SK-N-SH (cell line): ENCODE results near the gene INHBA. TPM values are rescaled to one million over a fixed set of nuclear protein-coding genes. Genes with fewer than 3 reads are reported as not detected.

Source experiments
- CTCF ChIA-PET: fragments of 300-600, 350-600 bp; formaldehyde crosslinking; extraction: SDS; loops from one replicate; lab custom pipeline; 2021; lab: Yijun Ruan, JAX
- POLR2A ChIA-PET: fragments of 350-600 bp; sonication (Branson Sonifier 250); formaldehyde crosslinking; extraction: SDS; loops from one replicate; lab custom pipeline; 2020; ENCODE audit warnings: antibody characterized with exemption, inconsistent platforms; lab: Yijun Ruan, JAX
- DNase-seq: peaks from one replicate; pipeline ENCODE4 v3.0.0; 2012
- H2AFZ ChIP-seq: fragments of 200-600 bp; sonication (generic); 2 replicates; pipeline ENCODE4 v1.8.1; 2016; ENCODE audit warnings: antibody characterized with exemption, mild to moderate bottlenecking, low read depth
- H3F3A ChIP-seq: fragments of 200-600 bp; sonication (generic); replicated peaks from 2 replicates; pipeline ENCODE3; 2016; ENCODE audit warnings: antibody characterized with exemption, mild to moderate bottlenecking; ENCODE audit not compliant: insufficient read depth
- H3K27ac ChIP-seq, 2 experiments: fragments of 200-500 bp in 1 of 2; fragments of 200-600 bp in 1 of 2; sonication (Bioruptor generic) in 1 of 2; sonication (generic), shearing (Covaris generic) in 1 of 2; 2 replicates each; pipeline versions ENCODE4 v1.5.1 to v1.6.1; 2014 to 2016; ENCODE audit warnings: low read depth in 2 of 2, inconsistent platforms in 1 of 2, low read length in 1 of 2, mild to moderate bottlenecking in 1 of 2, mixed read lengths in 1 of 2
- H3K27me3 ChIP-seq: fragments of 200-600 bp; sonication (generic), shearing (Covaris generic); 2 replicates; pipeline ENCODE4 v1.6.1; 2016; ENCODE audit warnings: mixed run types; ENCODE audit not compliant: insufficient read depth
- H3K36me3 ChIP-seq, 2 experiments: fragments of 200-500 bp in 1 of 2; fragments of 200-600 bp in 1 of 2; sonication (Bioruptor generic) in 1 of 2; sonication (generic) in 1 of 2; replicated peaks in 1 of 2; 2 replicates each; pipeline versions ENCODE3 to v1.5.1; 2014 to 2016; ENCODE audit warnings: low read length in 1 of 2, mild to moderate bottlenecking in 1 of 2; ENCODE audit not compliant: insufficient read depth in 2 of 2, control insufficient read depth in 1 of 2
- H3K4me1 ChIP-seq, 2 experiments: fragments of 200-500 bp in 1 of 2; fragments of 200-600 bp in 1 of 2; sonication (Bioruptor generic) in 1 of 2; sonication (generic), shearing (Covaris generic) in 1 of 2; 2 replicates each; pipeline versions ENCODE4 v1.5.1 to v1.6.1; 2014 to 2016; ENCODE audit warnings: low read depth in 1 of 2, low read length in 1 of 2, mixed run types in 1 of 2; ENCODE audit not compliant: insufficient read depth in 2 of 2, control insufficient read depth in 1 of 2
- H3K4me2 ChIP-seq: fragments of 200-600 bp; sonication (generic), shearing (Covaris generic); 2 replicates; pipeline ENCODE4 v1.6.1; 2017; ENCODE audit warnings: mixed run types
- H3K4me3 ChIP-seq, 2 experiments: fragments of 200-500 bp in 1 of 2; fragments of 200-600 bp in 1 of 2; sonication (Bioruptor generic) in 1 of 2; sonication (generic), shearing (Covaris generic) in 1 of 2; 2 replicates each; pipeline versions ENCODE4 v1.5.1 to v1.8.1; 2014 to 2016; ENCODE audit warnings: low read depth in 2 of 2, inconsistent platforms in 1 of 2, low read length in 1 of 2, mild to moderate bottlenecking in 1 of 2, mixed read lengths in 1 of 2, moderate library complexity in 1 of 2
- H3K79me2 ChIP-seq: fragments of 200-600 bp; sonication (generic); 2 replicates; pipeline ENCODE4 v1.8.1; 2017; ENCODE audit warnings: mild to moderate bottlenecking; ENCODE audit not compliant: insufficient read depth
- H3K9ac ChIP-seq: fragments of 200-600 bp; sonication (generic); 2 replicates; pipeline ENCODE4 v1.6.1; 2017; ENCODE audit warnings: mixed run types
- H3K9me2 ChIP-seq: fragments of 200-600 bp; sonication (generic); 2 replicates; pipeline ENCODE4 v1.6.1; 2017; ENCODE audit warnings: mixed run types
- H3K9me3 ChIP-seq: fragments of 200-600 bp; sonication (generic); 2 replicates; pipeline ENCODE4 v1.6.1; 2017; ENCODE audit warnings: mixed run types, mild to moderate bottlenecking, moderate library complexity
- H4K20me1 ChIP-seq: fragments of 200-600 bp; sonication (generic); 2 replicates; pipeline ENCODE4 v1.6.1; 2017; ENCODE audit warnings: mild to moderate bottlenecking, mixed run types; ENCODE audit not compliant: insufficient read depth
- EP300 ChIP-seq, 2 experiments: IDR thresholded peaks; 2 replicates each; pipeline versions ENCODE4 v1.4.0 to v1.6.1; 2012; ENCODE audit warnings: borderline replicate concordance in 1 of 2, low read depth in 1 of 2, low read length in 1 of 2
- GABPA ChIP-seq: IDR thresholded peaks from 2 replicates; pipeline ENCODE4 v1.4.0; 2012; ENCODE audit warnings: low read depth, mild to moderate bottlenecking
- GATA2 ChIP-seq: sonication (generic); formaldehyde crosslinking; IDR thresholded peaks from 2 replicates; pipeline ENCODE4 v1.5.0; 2020; ENCODE audit warnings: mild to moderate bottlenecking, missing genetic modification reagents
- IRF3 ChIP-seq: fragments of 150-350 bp; IDR thresholded peaks from 2 replicates; pipeline ENCODE4 v1.6.1; 2016; ENCODE audit warnings: mild to moderate bottlenecking, low read depth, low read length
- JUND ChIP-seq: IDR thresholded peaks from 2 replicates; pipeline ENCODE4 v1.4.0; 2012
- MAX ChIP-seq: IDR thresholded peaks from 2 replicates; pipeline ENCODE4 v1.4.0; 2012; ENCODE audit warnings: low read depth
- PBX3 ChIP-seq: IDR thresholded peaks from 2 replicates; pipeline ENCODE4; 2012
- REST ChIP-seq: IDR thresholded peaks from 2 replicates; pipeline ENCODE4 v1.6.1; 2012; ENCODE audit warnings: mild to moderate bottlenecking, low read depth, low read length, moderate library complexity
- TAF1 ChIP-seq: IDR thresholded peaks from 2 replicates; pipeline ENCODE4 v1.6.1; 2012; ENCODE audit warnings: low read depth, mild to moderate bottlenecking, low read length, moderate library complexity, borderline replicate concordance
- TEAD4 ChIP-seq: IDR thresholded peaks from 2 replicates; pipeline ENCODE4 v1.4.0; 2012; ENCODE audit warnings: mild to moderate bottlenecking, borderline replicate concordance; ENCODE audit not compliant: insufficient read depth
- whole genome bisulfite sequencing: methylation state at CpG from one replicate; pipeline ENCODE4 v1.1.6; 2017; ENCODE audit warnings: low lambda C conversion rate; 5-methylcytosine and 5-hydroxymethylcytosine counted together
- polyA plus RNA-seq, 3 experiments: library from polyadenylated mRNA; depleted of rRNA; stranded (reverse); fragments of >200 nt; gene quantifications; 2 replicates each; pipeline ENCODE4 v1.2.3, GENCODE V29; 2012

Gene INHBA
- polyA plus RNA-seq, 1 of the 3 experiments (the other 2 are of a cell fraction): 81.0 TPM

- WGBS: 35% methylated on average over 4 of the region's 4 CpGs
- H3K36me3 ChIP-seq: no peaks in the 10 kb centered on the region
- H2AFZ ChIP-seq: no peak overlapping the region
- H3K79me2 ChIP-seq: no peaks in the 10 kb centered on the region
- peaks cover 20% of the 10 kb centered on the region for H3F3A ChIP-seq
- no peaks in the 10 kb centered on the region for H3K4me1 ChIP-seq
- CTCF ChIA-PET: interaction anchor here (1.0 to 1.2 kb wide), 2 partner anchors 22 to 31 kb away, joined by 3 to 4 read pairs; no protein-coding TSS in a partner anchor
- no peak overlapping the region for H3K9ac ChIP-seq
- no peak for DNase-seq
- H3K27me3 ChIP-seq: no peaks in the 10 kb centered on the region
- H3K4me2 ChIP-seq: no peak overlapping the region
- H3K9me2 ChIP-seq: no peaks in the 10 kb centered on the region
- POLR2A ChIA-PET: no interaction called here
- no peaks in the 10 kb centered on the region for H4K20me1 ChIP-seq
- peak overlapping the region in 1 of 2 experiments; percentile 36; a peak in 2 of 4 replicates for H3K27ac ChIP-seq
- no peak overlapping the region for H3K4me3 ChIP-seq
- TF ChIP-seq IRF3 (no peak), TAF1 (no peak), PBX3 (peak; percentile 49), REST (no peak), TEAD4 (no peak), EP300 (IDR thresholded peaks at IDR 0.05; ENCODE audit: borderline replicate concordance in 1 of 2, low read depth in 1 of 2, low read length in 1 of 2) (peak in 1 of 2 experiments; percentile 31; a peak in 1 of 4 replicates), JUND (0 out of 2 replicates have a peak, but pooled peaks have one; percentile 39)
- TF ChIP-seq, all 33 proteins: peak for 3
- H3K9me3 ChIP-seq: no peaks in the 10 kb centered on the region
Observed at GRCh38 chr7:41674505-41675023, 28.3 kb downstream of the INHBA start.

GRCh38 chr7:41661596-41661995 lies 41.3 kb downstream of the INHBA start:
- H3F3A ChIP-seq: no peaks in the 10 kb centered on the region
- no peak for DNase-seq
- no peak overlapping the region for H3K27ac ChIP-seq
- no peak overlapping the region for H3K9ac ChIP-seq
- no peaks in the 10 kb centered on the region for H3K9me3 ChIP-seq
- peaks cover 2 to 3% of the 10 kb centered on the region in 2 experiments; a peak in 1 of 4 replicates for H3K4me1 ChIP-seq
- no peaks in the 10 kb centered on the region for H4K20me1 ChIP-seq
- peaks cover 0 to 4% of the 10 kb centered on the region in 2 experiments for H3K36me3 ChIP-seq
- CTCF ChIA-PET: interaction anchor here (1.2 to 1.6 kb wide), 3 partner anchors 9 to 35 kb away, joined by 3 to 4 read pairs (median 4); no protein-coding TSS in a partner anchor
- POLR2A ChIA-PET: no interaction called here
- no peaks in the 10 kb centered on the region for H3K9me2 ChIP-seq
- no peaks in the 10 kb centered on the region for H3K79me2 ChIP-seq
- no peak overlapping the region for H2AFZ ChIP-seq
- TF ChIP-seq MAX: no peak
- no peak for TF ChIP-seq REST
- TF ChIP-seq GABPA: no peak
- TF ChIP-seq GATA2 (CRISPR knock-in tag): no peak
- no peak for TF ChIP-seq TAF1
- H3K4me3 ChIP-seq: no peak overlapping the region
- no peaks in the 10 kb centered on the region for H3K27me3 ChIP-seq
- no peak overlapping the region for H3K4me2 ChIP-seq
